OCI-LY7 (cell line): ENCODE measurements around the gene AXL. TPM values are rescaled to one million over a fixed set of nuclear protein-coding genes. Genes with fewer than 3 reads are reported as not detected.

Experiments used
- BruUV-seq: library from RNA; stranded (reverse); fragments of 400-500 nt; replicated peaks from 2 replicates; lab custom pipeline; 2021; lab: Mats Ljungman, UMichigan
- CTCF ChIA-PET: fragments of 300-600 bp; sonication (Branson Sonifier 250); formaldehyde crosslinking; loops from one replicate; lab custom pipeline; 2022; ENCODE audit warnings: antibody characterized with exemption; ENCODE audit not compliant: unreplicated experiment; lab: Charles Lee
- POLR2A ChIA-PET: fragments of 300-600 bp; sonication (Branson Sonifier 250); formaldehyde crosslinking; loops from one replicate; lab custom pipeline; 2022; ENCODE audit warnings: antibody characterized with exemption; lab: Charles Lee
- DNase-seq: peaks from one replicate; pipeline ENCODE4 v3.0.0-alpha.2; 2015; ENCODE audit warnings: low spot score
- H2AFZ ChIP-seq: fragments of 200-600 bp; sonication (generic), shearing (Covaris generic); 2 replicates; pipeline ENCODE4 v1.6.1; 2014; ENCODE audit warnings: mild to moderate bottlenecking, antibody characterized with exemption, low read length, moderate library complexity
- H3K27ac ChIP-seq: fragments of 200-600 bp; sonication (generic); 2 replicates; pipeline ENCODE4 v1.5.1; 2014; ENCODE audit warnings: mixed run types, low read depth, mild to moderate bottlenecking, moderate library complexity, low read length, inconsistent platforms; ENCODE audit not compliant: poor library complexity, severe bottlenecking
- H3K36me3 ChIP-seq: fragments of 200-600 bp; sonication (generic); 2 replicates; pipeline ENCODE4 v1.6.1; 2014; ENCODE audit warnings: mild to moderate bottlenecking, antibody characterized with exemption, low read length, moderate library complexity, mixed read lengths; ENCODE audit not compliant: insufficient read depth
- H3K4me1 ChIP-seq: fragments of 200-600 bp; sonication (generic); 2 replicates; pipeline ENCODE4 v1.5.1; 2014; ENCODE audit warnings: mild to moderate bottlenecking, low read length; ENCODE audit not compliant: insufficient read depth, poor library complexity, severe bottlenecking
- H3K4me2 ChIP-seq: fragments of 200-600 bp; sonication (generic); 2 replicates; pipeline ENCODE4 v1.6.1; 2014; ENCODE audit warnings: mild to moderate bottlenecking, low read length
- H3K4me3 ChIP-seq: fragments of 200-600 bp; sonication (generic); 2 replicates; pipeline ENCODE4 v1.5.1; 2014; ENCODE audit warnings: mild to moderate bottlenecking, low read depth, low read length; ENCODE audit not compliant: poor library complexity, severe bottlenecking
- H3K79me2 ChIP-seq: fragments of 200-600 bp; sonication (generic); 2 replicates; pipeline ENCODE4 v1.6.1; 2016; ENCODE audit warnings: low read depth, mild to moderate bottlenecking, low read length, moderate library complexity, mixed read lengths; ENCODE audit not compliant: insufficient read depth
- H3K9me2 ChIP-seq: fragments of 200-600 bp; sonication (generic); 2 replicates; pipeline ENCODE4 v1.6.1; 2016; ENCODE audit warnings: mild to moderate bottlenecking, low read length, mixed read lengths; ENCODE audit not compliant: insufficient read depth
- H3K9me3 ChIP-seq: fragments of 200-600 bp; sonication (generic); 2 replicates; pipeline ENCODE4 v1.6.1; 2014; ENCODE audit warnings: mild to moderate bottlenecking, mixed run types, low read length, mixed read lengths
- H4K20me1 ChIP-seq: fragments of 200-600 bp; sonication (generic); 2 replicates; pipeline ENCODE4 v1.6.1; 2014; ENCODE audit warnings: mild to moderate bottlenecking, antibody characterized with exemption, low read length, moderate library complexity, mixed read lengths; ENCODE audit not compliant: insufficient read depth
- EZH2phosphoT487 ChIP-seq: fragments of 200-600 bp; sonication (generic); IDR thresholded peaks from 2 replicates; pipeline ENCODE4 v1.6.1; 2018; ENCODE audit warnings: low read depth, borderline replicate concordance, mild to moderate bottlenecking, mixed run types, antibody characterized with exemption, low read length, moderate library complexity, mixed read lengths
- intact Hi-C: fragments of 100-400 bp; cut with micrococcal nuclease; formaldehyde crosslinking; loops from one replicate; pipeline ENCODE4 v1.10.0; 2022; ENCODE audit not compliant: unreplicated experiment
- total RNA-seq, 2 experiments: library from RNA; depleted of rRNA in 1 of 2; stranded (reverse); fragments of >200 nt in 1 of 2; shearing (Covaris generic) in 1 of 2; gene quantifications; 2 replicates each; pipeline ENCODE4 v1.2.3, GENCODE V29; 2014 to 2022
- TF ChIP-seq, protein P1 (sequence below): fragments of 200-600 bp; sonication (generic); conservative IDR thresholded peaks from 2 replicates; pipeline ENCODE4 v1.5.1; 2014; ENCODE audit warnings: mild to moderate bottlenecking, antibody characterized with exemption, low read length, moderate library complexity, mixed read lengths

The AXL gene
- total RNA-seq, 2 experiments from 2014 or later: not detected

DNA sequence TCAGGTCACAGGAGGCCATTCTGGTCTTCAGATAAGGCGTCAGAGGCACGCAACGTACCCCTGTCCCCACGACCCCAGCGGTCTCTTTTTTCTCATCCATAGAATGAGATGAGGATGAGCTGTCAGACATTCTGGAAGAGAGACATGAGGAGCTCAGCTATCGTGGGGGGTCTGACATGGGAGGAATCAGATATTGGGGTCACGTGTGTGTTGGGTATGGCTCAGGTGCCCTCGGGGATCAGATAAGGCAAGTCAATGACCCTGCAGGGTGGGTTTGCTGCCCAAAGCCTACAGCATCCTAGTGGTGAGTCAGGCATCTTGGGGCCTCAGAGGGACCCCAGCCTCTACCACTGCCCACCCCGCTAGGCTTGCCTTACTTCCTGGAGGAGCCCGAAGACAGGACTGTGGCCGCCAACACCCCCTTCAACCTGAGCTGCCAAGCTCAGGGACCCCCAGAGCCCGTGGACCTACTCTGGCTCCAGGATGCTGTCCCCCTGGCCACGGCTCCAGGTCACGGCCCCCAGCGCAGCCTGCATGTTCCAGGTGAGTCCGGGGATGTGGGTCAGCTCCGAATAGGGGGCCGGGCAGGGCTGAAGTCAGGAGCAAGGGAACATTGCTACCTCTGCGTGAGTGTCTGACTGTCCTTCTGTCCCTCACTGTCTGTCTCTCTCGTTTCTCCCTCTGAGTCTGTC lies 2.6 kb downstream of the AXL start:
- H3K4me1 ChIP-seq: no peaks in the 10 kb centered on the region
- no peaks in the 10 kb centered on the region for H3K9me3 ChIP-seq
- H3K4me3 ChIP-seq: no peak overlapping the region
- POLR2A ChIA-PET: no interaction called here
- H3K79me2 ChIP-seq: no peaks in the 10 kb centered on the region
- H2AFZ ChIP-seq: no peak overlapping the region
- intact Hi-C loops: no loop called here
- CTCF ChIA-PET: no interaction called here
- no peaks in the 10 kb centered on the region for H3K36me3 ChIP-seq
- DNase-seq: no peak
- H3K27ac ChIP-seq: no peak overlapping the region
- no peaks in the 10 kb centered on the region for H3K9me2 ChIP-seq
- BruUV-seq: no TSS peak
- TF ChIP-seq EZH2phosphoT487: no peak
- TF ChIP-seq, protein P1, sequence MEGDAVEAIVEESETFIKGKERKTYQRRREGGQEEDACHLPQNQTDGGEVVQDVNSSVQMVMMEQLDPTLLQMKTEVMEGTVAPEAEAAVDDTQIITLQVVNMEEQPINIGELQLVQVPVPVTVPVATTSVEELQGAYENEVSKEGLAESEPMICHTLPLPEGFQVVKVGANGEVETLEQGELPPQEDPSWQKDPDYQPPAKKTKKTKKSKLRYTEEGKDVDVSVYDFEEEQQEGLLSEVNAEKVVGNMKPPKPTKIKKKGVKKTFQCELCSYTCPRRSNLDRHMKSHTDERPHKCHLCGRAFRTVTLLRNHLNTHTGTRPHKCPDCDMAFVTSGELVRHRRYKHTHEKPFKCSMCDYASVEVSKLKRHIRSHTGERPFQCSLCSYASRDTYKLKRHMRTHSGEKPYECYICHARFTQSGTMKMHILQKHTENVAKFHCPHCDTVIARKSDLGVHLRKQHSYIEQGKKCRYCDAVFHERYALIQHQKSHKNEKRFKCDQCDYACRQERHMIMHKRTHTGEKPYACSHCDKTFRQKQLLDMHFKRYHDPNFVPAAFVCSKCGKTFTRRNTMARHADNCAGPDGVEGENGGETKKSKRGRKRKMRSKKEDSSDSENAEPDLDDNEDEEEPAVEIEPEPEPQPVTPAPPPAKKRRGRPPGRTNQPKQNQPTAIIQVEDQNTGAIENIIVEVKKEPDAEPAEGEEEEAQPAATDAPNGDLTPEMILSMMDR: no peak
- no peaks in the 10 kb centered on the region for H4K20me1 ChIP-seq
- H3K4me2 ChIP-seq: no peak overlapping the region

DNA sequence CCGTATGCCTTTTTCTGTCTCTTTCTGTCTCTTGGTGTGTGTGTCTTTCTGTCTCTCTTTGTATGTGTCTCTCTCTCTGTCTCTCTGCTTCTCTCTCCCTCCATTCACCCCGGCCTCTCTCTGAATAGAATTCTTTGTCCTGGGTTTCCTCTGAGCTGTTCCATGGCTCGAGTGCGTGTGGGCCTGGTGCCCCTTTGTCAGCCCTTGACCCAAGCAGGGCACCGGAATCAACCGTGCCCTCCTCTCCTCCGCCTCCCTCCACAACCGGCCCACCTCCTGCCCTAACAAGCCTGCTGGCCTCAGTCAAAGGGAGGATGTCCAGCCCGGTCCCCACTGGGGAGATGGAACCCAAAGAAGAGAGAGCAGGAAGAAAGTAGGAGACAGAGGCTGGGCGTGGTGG lies 3.2 kb downstream of the AXL start:
- Histone ChIP-seq H2AFZ (no peak overlapping the region), H3K4me1 (no peaks in the 10 kb centered on the region), H4K20me1 (no peaks in the 10 kb centered on the region), H3K9me3 (no peaks in the 10 kb centered on the region), H3K9me2 (no peaks in the 10 kb centered on the region), H3K79me2 (no peaks in the 10 kb centered on the region), H3K36me3 (no peaks in the 10 kb centered on the region), H3K4me2 (no peak overlapping the region), H3K4me3 (no peak overlapping the region), H3K27ac (no peak overlapping the region)
- TF ChIP-seq, protein P1: no peak
- no peak for TF ChIP-seq EZH2phosphoT487
- POLR2A ChIA-PET: no interaction called here
- BruUV-seq: no TSS peak
- intact Hi-C loops: no loop called here
- CTCF ChIA-PET: no interaction called here
- no peak for DNase-seq
